ENCODE results near the gene MICAL2.

Gene MICAL2

GRCh38 chr11:12079726-12080556, 30.4 kb upstream of the MICAL2 start:
- DNase-seq: peak; percentile 99

GRCh38 chr11:12083380-12083779, 27.0 kb upstream of the MICAL2 start:
- no peak for DNase-seq

GRCh38 chr11:12084256-12084655, 26.1 kb upstream of the MICAL2 start:
- DNase-seq: peak; percentile 41

GRCh38 chr11:12085371-12086251, 24.8 kb upstream of the MICAL2 start:
- peak; percentile 24 for DNase-seq

GRCh38 chr11:12086271-12087074, 23.9 kb upstream of the MICAL2 start:
- peak; percentile 99 for DNase-seq

- DNase-seq: peak; percentile 77
Measured at GRCh38 chr11:12087075-12088004, 23.1 kb upstream of the MICAL2 start.

GRCh38 chr11:12088047-12088481, 22.3 kb upstream of the MICAL2 start:
- peak; percentile 96 for DNase-seq

GRCh38 chr11:12088531-12088930, 21.9 kb upstream of the MICAL2 start:
- no peak for DNase-seq

GRCh38 chr11:12089041-12089440, 21.3 kb upstream of the MICAL2 start:
- no peak for DNase-seq

GRCh38 chr11:12089473-12089872, 20.9 kb upstream of the MICAL2 start:
- DNase-seq: peak; percentile 64

GRCh38 chr11:12090061-12090591, 20.3 kb upstream of the MICAL2 start:
- DNase-seq: peak; percentile 84

GRCh38 chr11:12090761-12091258, 19.6 kb upstream of the MICAL2 start:
- no peak for DNase-seq

- DNase-seq: no peak
Measured at GRCh38 chr11:12091956-12092558, 18.3 kb upstream of the MICAL2 start.

- no peak for DNase-seq
Measured at GRCh38 chr11:12092714-12093113, 17.7 kb upstream of the MICAL2 start.

- DNase-seq: no peak
Measured at GRCh38 chr11:12094872-12095800, 15.3 kb upstream of the MICAL2 start.

- DNase-seq: no peak
Measured at GRCh38 chr11:12097219-12097618, 13.2 kb upstream of the MICAL2 start.

GRCh38 chr11:12098601-12099000, 11.8 kb upstream of the MICAL2 start:
- no peak for DNase-seq

GRCh38 chr11:12099132-12099873, 11.1 kb upstream of the MICAL2 start:
- DNase-seq: peak; percentile 30

GRCh38 chr11:12100429-12100828, 10.0 kb upstream of the MICAL2 start:
- no peak for DNase-seq

Data from HCEC 1CT (cell line).